IMR-90 (cell line): ENCODE results near the gene SATB2. TPM values are rescaled to one million over a fixed set of nuclear protein-coding genes. Genes with fewer than 3 reads are reported as not detected.

Experiments used
- ATAC-seq: fragments of 200-7000 bp; cut with Tn5 transposase; 2 replicates; pipeline ENCODE4 v1.9.1; 2020; ENCODE audit warnings: low read depth, mild to moderate bottlenecking, moderate library complexity
- BruUV-seq: library from RNA; stranded (reverse); fragments of 400-500 nt; replicated peaks from 2 replicates; lab custom pipeline; 2021; lab: Mats Ljungman, UMichigan
- CTCF ChIA-PET: fragments of 300-600 bp; formaldehyde crosslinking; extraction: SDS; loops from one replicate; lab custom pipeline; 2021; ENCODE audit warnings: antibody characterized with exemption; lab: Yijun Ruan, JAX
- POLR2A ChIA-PET: fragments of 300-600 bp; sonication (Branson Sonifier 250); formaldehyde crosslinking; loops from one replicate; lab custom pipeline; 2022; ENCODE audit warnings: antibody characterized with exemption; ENCODE audit not compliant: unreplicated experiment; lab: Charles Lee
- DNase-seq: peaks from one replicate; pipeline ENCODE4 v3.0.0; 2013
- H2AFZ ChIP-seq: replicated peaks from 2 replicates; pipeline ENCODE3; 2013; ENCODE audit warnings: low read length, mild to moderate bottlenecking; ENCODE audit not compliant: poor library complexity
- H2AK5ac ChIP-seq: 2 replicates; pipeline ENCODE4 v1.6.1; 2013; ENCODE audit warnings: low read depth, low read length, inconsistent platforms
- H2AK9ac ChIP-seq: replicated peaks from 2 replicates; pipeline ENCODE3; 2013; ENCODE audit warnings: mild to moderate bottlenecking, low read depth, low read length, moderate library complexity; ENCODE audit not compliant: poor library complexity
- H2BK120ac ChIP-seq: 2 replicates; pipeline ENCODE4 v1.6.1; 2013; ENCODE audit warnings: low read depth, low read length, inconsistent platforms
- H2BK15ac ChIP-seq: 3 replicates; pipeline ENCODE4 v1.6.1; 2013; ENCODE audit warnings: low read depth, low read length, inconsistent platforms
- H2BK20ac ChIP-seq: 2 replicates; pipeline ENCODE4 v1.6.1; 2013; ENCODE audit warnings: low read depth, mild to moderate bottlenecking, inconsistent platforms, low read length, moderate library complexity
- H2BK5ac ChIP-seq: 2 replicates; pipeline ENCODE4 v1.6.1; 2013; ENCODE audit warnings: mild to moderate bottlenecking, low read depth, low read length, inconsistent platforms; ENCODE audit not compliant: poor library complexity, severe bottlenecking
- H3K14ac ChIP-seq: replicated peaks from 2 replicates; pipeline ENCODE4 v1.6.1; 2013; ENCODE audit warnings: low read depth, low read length, inconsistent platforms
- H3K18ac ChIP-seq: 2 replicates; pipeline ENCODE4 v1.6.1; 2013; ENCODE audit warnings: low read depth, low read length, control low read depth
- H3K23ac ChIP-seq: 2 replicates; pipeline ENCODE4 v1.6.1; 2013; ENCODE audit warnings: low read depth, low read length, inconsistent platforms
- H3K27ac ChIP-seq: 2 replicates; pipeline ENCODE4 v1.5.1; 2013; ENCODE audit warnings: mild to moderate bottlenecking, control low read depth, low read length; ENCODE audit not compliant: insufficient read depth
- H3K27me3 ChIP-seq: 2 replicates; pipeline ENCODE4 v1.6.1; 2013; ENCODE audit warnings: low read length; ENCODE audit not compliant: control insufficient read depth, insufficient read depth
- H3K36me3 ChIP-seq: 2 replicates; pipeline ENCODE4 v1.6.1; 2013; ENCODE audit warnings: low read length, mixed read lengths; ENCODE audit not compliant: control insufficient read depth, insufficient read depth
- H3K4ac ChIP-seq: 2 replicates; pipeline ENCODE4 v1.6.1; 2013; ENCODE audit warnings: low read depth, low read length, inconsistent platforms
- H3K4me1 ChIP-seq: 2 replicates; pipeline ENCODE4 v1.6.1; 2013; ENCODE audit warnings: low read length, mixed read lengths; ENCODE audit not compliant: control insufficient read depth, insufficient read depth
- H3K4me2 ChIP-seq: 2 replicates; pipeline ENCODE4 v1.6.1; 2013; ENCODE audit warnings: low read depth, mild to moderate bottlenecking, control low read depth, low read length, moderate library complexity
- H3K4me3 ChIP-seq: 2 replicates; pipeline ENCODE4 v1.5.1; 2013; ENCODE audit warnings: low read depth, mild to moderate bottlenecking, control low read depth, low read length, moderate library complexity; ENCODE audit not compliant: insufficient read depth
- H3K56ac ChIP-seq: 2 replicates; pipeline ENCODE4 v1.6.1; 2013; ENCODE audit warnings: low read length, inconsistent platforms; ENCODE audit not compliant: insufficient read depth; ENCODE audit errors: extremely low read depth
- H3K79me1 ChIP-seq, 2 experiments: 2 replicates each; pipeline ENCODE4 v1.6.1; 2013; ENCODE audit warnings: low read length in 2 of 2, inconsistent platforms in 1 of 2, low read depth in 1 of 2
- H3K9ac ChIP-seq: 2 replicates; pipeline ENCODE4 v1.6.1; 2013; ENCODE audit warnings: low read depth, low read length, control low read depth
- H3K9me1 ChIP-seq: 2 replicates; pipeline ENCODE4 v1.6.1; 2013; ENCODE audit warnings: low read length, inconsistent platforms; ENCODE audit not compliant: insufficient read depth
- H3K9me3 ChIP-seq: 2 replicates; pipeline ENCODE4 v1.6.1; 2013; ENCODE audit warnings: low read length; ENCODE audit not compliant: control insufficient read depth, insufficient read depth
- H4K20me1 ChIP-seq: 2 replicates; pipeline ENCODE4 v1.6.1; 2013; ENCODE audit warnings: low read length, inconsistent platforms; ENCODE audit not compliant: insufficient read depth
- H4K5ac ChIP-seq: 2 replicates; pipeline ENCODE4 v1.6.1; 2013; ENCODE audit warnings: mild to moderate bottlenecking, low read depth, low read length, control low read depth
- H4K8ac ChIP-seq, 2 experiments: 2 replicates each; pipeline ENCODE4 v1.6.1; 2013; ENCODE audit warnings: low read depth in 2 of 2, low read length in 2 of 2, control low read depth in 1 of 2, inconsistent platforms in 1 of 2
- H4K91ac ChIP-seq: 2 replicates; pipeline ENCODE4 v1.6.1; 2013; ENCODE audit warnings: low read depth, low read length, inconsistent platforms; ENCODE audit not compliant: insufficient read depth
- CEBPB ChIP-seq: IDR thresholded peaks from 2 replicates; pipeline ENCODE4 v1.6.1; 2012; ENCODE audit warnings: low read depth, low read length, improper control_type of control experiment
- ELK1 ChIP-seq: fragments of 150-350 bp; IDR thresholded peaks from 2 replicates; pipeline ENCODE4 v1.6.1; 2016; ENCODE audit warnings: low read depth, mild to moderate bottlenecking, low read length, moderate library complexity, borderline replicate concordance
- FOS ChIP-seq: fragments of 150-350 bp; IDR thresholded peaks from 2 replicates; pipeline ENCODE4 v1.6.1; 2016; ENCODE audit warnings: low read depth, low read length
- MXI1 ChIP-seq: IDR thresholded peaks from 2 replicates; pipeline ENCODE4 v1.6.1; 2012; ENCODE audit warnings: low read depth, mild to moderate bottlenecking, low read length, moderate library complexity, borderline replicate concordance
- NFE2L2 ChIP-seq: fragments of 150-350 bp; IDR thresholded peaks from 2 replicates; pipeline ENCODE4 v1.6.1; 2016; ENCODE audit warnings: low read depth, mild to moderate bottlenecking, low read length
- POLR2A ChIP-seq: IDR thresholded peaks from 2 replicates; pipeline ENCODE4 v1.6.1; 2012; ENCODE audit warnings: mild to moderate bottlenecking, low read depth, low read length
- RAD21 ChIP-seq: IDR thresholded peaks from 2 replicates; pipeline ENCODE4 v1.6.1; 2012; ENCODE audit warnings: low read length, improper control_type of control experiment
- RFX5 ChIP-seq: IDR thresholded peaks from 2 replicates; pipeline ENCODE4 v1.8.0; 2012; ENCODE audit warnings: low read depth, mild to moderate bottlenecking, low read length, moderate library complexity
- SMC3 ChIP-seq: fragments of 150-350 bp; IDR thresholded peaks from 2 replicates; pipeline ENCODE4 v1.6.1; 2016; ENCODE audit warnings: low read depth, mild to moderate bottlenecking, antibody characterized with exemption, low read length, moderate library complexity
- USF2 ChIP-seq: fragments of 150-350 bp; IDR thresholded peaks from 2 replicates; pipeline ENCODE4 v1.6.1; 2017; ENCODE audit warnings: mild to moderate bottlenecking, antibody characterized with exemption, low read length, low read depth
- WGBS, 2 experiments: methylation state at CpG; one replicate each; pipeline versions ENCODE4 v1.1.5 to v1.1.7; 2013; ENCODE audit warnings: missing lambda C conversion rate in 2 of 2; ENCODE audit not compliant: insufficient read length in 1 of 2; ENCODE audit errors: extremely low coverage in 2 of 2; 5-methylcytosine and 5-hydroxymethylcytosine counted together
- dilution Hi-C: fragments of 300-500 bp; cut with HindIII; formaldehyde crosslinking; loops from one replicate; pipeline ENCODE4 v1.14.3; 2018; ENCODE audit warnings: low sequenced_read_pairs; ENCODE audit not compliant: unreplicated experiment
- in situ Hi-C: fragments of 300-500 bp; cut with MboI; formaldehyde crosslinking; loops from 3 replicates; pipeline ENCODE4 v1.14.3; 2019; ENCODE audit warnings: low sequenced_read_pairs, inconsistent platforms, mixed read lengths
- intact Hi-C: fragments of 100-400 bp; cut with micrococcal nuclease; formaldehyde crosslinking; loops from 2 replicates; pipeline ENCODE4 v1.10.0; 2022
- polyA plus RNA-seq, 3 experiments: library from polyadenylated mRNA; depleted of rRNA; stranded (reverse); fragments of >200 nt; gene quantifications; 2 replicates each; pipeline ENCODE4 v1.2.3, GENCODE V29; 2012; ENCODE audit warnings: low replicate concordance in 1 of 3
- total RNA-seq: library from RNA; depleted of rRNA; stranded (reverse); fragments of >200 nt; gene quantifications from 2 replicates; pipeline ENCODE4 v1.2.3, GENCODE V29; 2012

The SATB2 gene
- total and polyA plus RNA-seq, 2 of the 4 experiments (the other 2 are of a cell fraction): 6.2 to 8.4 TPM

DNA sequence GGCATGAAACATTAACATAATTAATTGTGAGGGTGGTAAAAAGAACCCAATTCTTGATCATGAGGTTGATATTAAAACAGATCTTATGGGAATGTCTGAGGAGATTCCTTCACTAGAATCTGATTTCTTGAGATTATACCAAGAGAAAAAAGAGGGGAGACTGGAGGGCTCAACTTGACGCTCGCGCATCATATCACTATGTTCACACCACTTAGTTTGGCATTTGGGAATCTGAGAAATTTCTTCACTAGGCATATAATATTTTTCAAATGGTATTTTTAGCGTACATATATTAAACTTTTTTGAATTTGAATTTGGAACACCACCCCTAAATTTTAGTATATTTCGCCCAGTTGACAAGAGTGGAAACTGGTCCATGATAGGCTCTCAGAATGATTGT is 140.1 kb downstream of the SATB2 start:
- no peak overlapping the region for H3K4ac ChIP-seq
- ATAC-seq (no peak), DNase-seq (no peak)
- H3K9me3 ChIP-seq: no peaks in the 10 kb centered on the region
- H3K23ac ChIP-seq: no peak overlapping the region
- dilution Hi-C loops (no loop called here), in situ Hi-C loops (no loop called here), intact Hi-C loops (no loop called here)
- H3K27me3 ChIP-seq: no peaks in the 10 kb centered on the region
- H3K36me3 ChIP-seq: peaks cover 2% of the 10 kb centered on the region; the same call in 1 of the 2 replicates
- no peak overlapping the region for H3K56ac ChIP-seq
- no peaks in the 10 kb centered on the region for H3K9me1 ChIP-seq
- H3K18ac ChIP-seq: no peak overlapping the region
- TF ChIP-seq FOS: no peak
- TF ChIP-seq ELK1: no peak
- TF ChIP-seq SMC3: no peak
- no peak for TF ChIP-seq RAD21
- TF ChIP-seq NFE2L2: no peak
- no peak for TF ChIP-seq CEBPB
- TF ChIP-seq RFX5: no peak
- TF ChIP-seq POLR2A: no peak
- no peak for TF ChIP-seq MXI1
- no peak for TF ChIP-seq USF2
- no peak overlapping the region for H2BK5ac ChIP-seq
- H2AK9ac ChIP-seq: no peak overlapping the region
- no peak overlapping the region for H3K9ac ChIP-seq
- no peak overlapping the region for H2BK120ac ChIP-seq
- no peak overlapping the region for H3K27ac ChIP-seq
- no peak overlapping the region for H2AFZ ChIP-seq
- no peaks in the 10 kb centered on the region for H3K4me1 ChIP-seq
- no peaks in the 10 kb centered on the region; a peak in 1 of 4 replicates for H3K79me1 ChIP-seq
- POLR2A ChIA-PET: no interaction called here
- no peaks in the 10 kb centered on the region for H4K20me1 ChIP-seq
- H4K91ac ChIP-seq: no peak overlapping the region
- CTCF ChIA-PET: no interaction called here
- no peak overlapping the region for H3K4me3 ChIP-seq
- BruUV-seq: no TSS peak
- H4K8ac ChIP-seq: no peak overlapping the region
- no CpG with 5 or more reads among the region's 5 CpGs for WGBS, 2 experiments
- no peak overlapping the region for H2BK15ac ChIP-seq
- H4K5ac ChIP-seq: no peak overlapping the region
- no peak overlapping the region for H3K14ac ChIP-seq
- H2BK20ac ChIP-seq: no peak overlapping the region
- no peak overlapping the region for H3K4me2 ChIP-seq
- H2AK5ac ChIP-seq: no peak overlapping the region
